Upper lobe of right lung (tissue), 1 donor: ENCODE measurements around the gene AP2A1. TPM values are rescaled to one million over a fixed set of nuclear protein-coding genes. Genes with fewer than 3 reads are reported as not detected.
A peak's percentile ranks its signal among the peaks of the same experiment; 100 is the strongest.

Experiments used
- ATAC-seq: fragments of 200-7000 bp; cut with Tn5 transposase; one replicate; pipeline ENCODE4 v1.9.1; 2020; ENCODE audit warnings: mild to moderate bottlenecking, moderate library complexity
- DNase-seq: peaks from one replicate; pipeline ENCODE4 v3.0.0-alpha.2; 2020
- H3K27ac ChIP-seq: fragments of 200-600 bp; one replicate; pipeline ENCODE4 v1.8.0; 2022
- H3K27me3 ChIP-seq: fragments of 200-600 bp; one replicate; pipeline ENCODE4 v1.8.0; 2022; ENCODE audit warnings: mild to moderate bottlenecking
- H3K36me3 ChIP-seq: fragments of 200-600 bp; one replicate; pipeline ENCODE4 v1.8.0; 2022
- H3K4me1 ChIP-seq: fragments of 200-600 bp; one replicate; pipeline ENCODE4 v1.8.0; 2022
- H3K4me3 ChIP-seq: fragments of 200-600 bp; one replicate; pipeline ENCODE4 v1.8.0; 2022; ENCODE audit warnings: mild to moderate bottlenecking
- H3K9me3 ChIP-seq: fragments of 200-600 bp; one replicate; pipeline ENCODE4 v1.8.0; 2022
- CTCF ChIP-seq: fragments of 200-600 bp; IDR thresholded peaks from one replicate; pipeline ENCODE4 v1.8.0; 2022; ENCODE audit warnings: antibody characterized with exemption
- intact Hi-C: fragments of 100-400 bp; cut with DNase I; formaldehyde crosslinking; loops from one replicate; pipeline ENCODE4 v1.11.0; 2022
- total RNA-seq: library from RNA; stranded (reverse); fragmentation: NEBNext Ultra II Directional; extraction: Animal tissue kit (Norgen Biotek cat#: 25700); gene quantifications from one replicate; pipeline ENCODE4 v1.2.1, GENCODE V29; 2021
- donor health status: DM: no; HTN: yes; CAD: no; lungs with severe emphysema.

AP2A1 gene
- total RNA-seq, 1 donor from 2014 or later: 61.2 TPM

GRCh38 chr19:49809941-49810389 is 43.2 kb downstream of the AP2A1 start:
- intact Hi-C loops: no loop called here
- Histone ChIP-seq H3K27me3 (no peaks in the 10 kb centered on the region), H3K4me1 (peaks cover 8% of the 10 kb centered on the region), H3K4me3 (peak overlapping the region; percentile 78), H3K36me3 (no peaks in the 10 kb centered on the region), H3K27ac (peak overlapping the region; percentile 83), H3K9me3 (no peaks in the 10 kb centered on the region)
- DNase-seq (no peak), ATAC-seq (no peak)
- no peak for TF ChIP-seq CTCF

- no peak overlapping the region for H3K27ac ChIP-seq
- no peaks in the 10 kb centered on the region for H3K36me3 ChIP-seq
- H3K4me3 ChIP-seq: no peak overlapping the region
- no peaks in the 10 kb centered on the region for H3K9me3 ChIP-seq
- H3K4me1 ChIP-seq: peaks cover 8% of the 10 kb centered on the region
- no peak for ATAC-seq
- no peaks in the 10 kb centered on the region for H3K27me3 ChIP-seq
- DNase-seq: no peak
- intact Hi-C loops: no loop called here
- TF ChIP-seq CTCF: no peak
Observed at GRCh38 chr19:49811328-49811727, 44.5 kb downstream of the AP2A1 start.

- ATAC-seq: no peak
- Histone ChIP-seq H3K9me3 (no peaks in the 10 kb centered on the region), H3K4me3 (peak overlapping the region; percentile 57), H3K36me3 (no peaks in the 10 kb centered on the region), H3K27ac (peak overlapping the region; percentile 87), H3K27me3 (no peaks in the 10 kb centered on the region), H3K4me1 (peaks cover 8% of the 10 kb centered on the region)
- intact Hi-C loops: no loop called here
- TF ChIP-seq CTCF: no peak
- DNase-seq: no peak
Observed at GRCh38 chr19:49812452-49812996, 45.7 kb downstream of the AP2A1 start.

GRCh38 chr19:49812997-49813861 is 46.4 kb downstream of the AP2A1 start, which contains the start of gene FUZ:
Gene FUZ, minus strand, starts transcription at chr19:49813292. Its CDS starts 186 bp downstream, at chr19:49813106.
- H3K36me3 ChIP-seq: no peaks in the 10 kb centered on the region
- TF ChIP-seq CTCF: peak; percentile 29
- H3K4me1 ChIP-seq: peaks cover 8% of the 10 kb centered on the region
- DNase-seq: peak; percentile 97
- H3K4me3 ChIP-seq: peak within 1 kb of the TSS; percentile 57
- ATAC-seq: peak; percentile 78
- H3K27me3 ChIP-seq: no peaks in the 10 kb centered on the region
- H3K27ac ChIP-seq: peak within 1 kb of the TSS; percentile 87
- H3K9me3 ChIP-seq: no peaks in the 10 kb centered on the region
- intact Hi-C loops: no loop called here

GRCh38 chr19:49814010-49814409 is 47.2 kb downstream of the AP2A1 start:
- H3K27ac ChIP-seq: peak overlapping the region; percentile 87

More at GRCh38 chr19:49814010-49814409, 47.2 kb downstream of the AP2A1 start:
- no peaks in the 10 kb centered on the region for H3K36me3 ChIP-seq
- ATAC-seq (no peak), DNase-seq (no peak)
- no peaks in the 10 kb centered on the region for H3K9me3 ChIP-seq
- H3K27me3 ChIP-seq: no peaks in the 10 kb centered on the region
- H3K4me3 ChIP-seq: peak overlapping the region; percentile 57
- H3K4me1 ChIP-seq: peaks cover 10% of the 10 kb centered on the region
- intact Hi-C loops: no loop called here
- TF ChIP-seq CTCF: no peak
